ENCODE results near the gene MAP4K5.
A peak's percentile ranks its signal among the peaks of the same experiment; 100 is the strongest.

The MAP4K5 gene

DNA sequence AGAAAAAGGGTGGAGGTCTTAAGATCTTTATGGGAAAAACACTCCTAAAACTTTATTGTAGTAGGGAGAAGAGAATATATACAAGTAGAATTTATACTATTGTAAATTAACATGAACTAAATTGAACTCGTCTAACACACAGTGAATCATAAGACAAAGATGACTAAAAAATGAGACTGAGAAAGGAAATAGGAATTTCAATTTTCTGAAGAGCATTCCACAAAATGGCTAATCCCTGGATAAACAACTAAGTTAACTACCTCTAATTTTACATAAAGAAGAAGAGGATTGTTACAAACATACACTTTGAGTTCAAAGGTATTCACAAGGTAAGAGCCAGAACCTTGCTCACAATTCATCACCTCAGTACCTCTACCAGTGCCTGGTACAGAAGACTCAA lies 2.0 kb downstream of the MAP4K5 start:
- Histone ChIP-seq H3K27me3 (ENCODE audit: control insufficient read depth, insufficient read depth, low read length) (no peaks in the 10 kb centered on the region), H3K36me3 (ENCODE audit: control insufficient read depth, insufficient read depth, low read length) (no peaks in the 10 kb centered on the region), H3K9ac (ENCODE audit: low read length) (no peak overlapping the region), H3K4me1 (ENCODE audit: control insufficient read depth, insufficient read depth, low read length) (peaks cover 15% of the 10 kb centered on the region), H3K4me3 (ENCODE audit: low read length) (peak overlapping the region; percentile 68), H3K9me3 (ENCODE audit: control insufficient read depth, low read length) (no peaks in the 10 kb centered on the region)

DNA sequence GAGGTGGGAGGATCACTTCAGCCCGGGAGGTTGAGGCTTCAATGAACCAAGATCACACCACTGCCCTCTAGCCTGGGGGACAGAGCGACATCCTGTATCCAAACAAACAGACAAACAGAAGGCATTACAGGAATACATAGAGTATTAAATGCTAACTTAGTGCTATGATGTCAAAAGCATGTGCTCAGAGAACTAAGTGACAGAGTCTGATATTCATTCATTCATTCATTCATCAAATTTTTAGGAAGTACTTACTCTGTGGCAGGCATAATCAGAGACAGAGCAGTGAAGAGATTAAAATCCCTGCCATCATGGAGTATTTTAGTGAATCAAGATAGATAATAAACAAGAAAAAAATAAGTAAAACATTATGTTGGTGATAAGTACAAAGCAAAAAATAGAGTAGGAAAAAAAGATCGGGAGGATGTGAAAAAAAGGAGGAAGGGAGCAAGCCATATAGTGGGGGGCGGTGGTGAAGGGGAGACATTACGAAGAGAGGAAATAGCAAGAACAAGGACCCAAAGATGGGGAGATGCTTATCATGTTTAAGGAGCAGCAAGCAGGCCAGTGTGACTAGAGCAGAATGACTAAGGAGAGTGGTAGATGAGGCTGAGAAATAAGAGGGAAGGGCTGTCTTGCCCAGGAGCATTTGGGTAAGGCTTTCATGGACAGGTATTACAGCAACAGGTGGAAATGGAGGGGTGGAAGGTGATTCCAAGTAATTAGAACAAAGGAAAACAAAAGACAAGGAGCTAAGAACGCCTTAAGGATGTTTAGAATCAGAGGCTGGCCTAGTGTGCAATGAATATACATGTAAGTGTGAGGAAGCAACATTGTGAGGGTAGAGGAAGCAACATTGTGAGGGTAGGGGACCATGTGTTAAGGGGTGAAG lies 2.8 kb downstream of the MAP4K5 start:
- Histone ChIP-seq H3K9me3 (ENCODE audit: control insufficient read depth, low read length) (no peaks in the 10 kb centered on the region), H3K4me3 (ENCODE audit: low read length) (no peak overlapping the region), H3K36me3 (ENCODE audit: control insufficient read depth, insufficient read depth, low read length) (no peaks in the 10 kb centered on the region), H3K9ac (ENCODE audit: low read length) (no peak overlapping the region), H3K4me1 (ENCODE audit: control insufficient read depth, insufficient read depth, low read length) (peaks cover 15% of the 10 kb centered on the region), H3K27me3 (ENCODE audit: control insufficient read depth, insufficient read depth, low read length) (no peaks in the 10 kb centered on the region)

DNA sequence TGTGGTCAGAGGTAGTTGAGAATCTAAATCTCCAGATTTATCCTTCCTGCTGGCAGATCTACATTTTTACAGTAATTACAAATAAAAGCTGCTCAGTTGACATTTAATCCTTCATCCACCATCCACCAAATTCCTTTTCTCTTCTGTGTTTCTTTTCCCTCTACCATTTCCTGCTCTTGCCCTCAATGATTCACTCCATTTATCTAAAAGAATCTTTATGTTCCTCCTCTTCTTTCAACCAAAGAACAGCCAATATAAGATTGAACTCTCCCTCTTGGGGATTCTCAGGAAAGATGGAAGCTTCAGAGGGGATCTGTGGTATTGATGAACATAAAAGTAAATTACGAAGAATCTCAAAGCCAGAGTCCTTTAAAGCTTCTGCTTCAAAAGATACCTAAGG lies 4.4 kb downstream of the MAP4K5 start:
- H3K27me3 ChIP-seq (ENCODE audit: control insufficient read depth, insufficient read depth, low read length), result no peaks in the 10 kb centered on the region
- peaks cover 15% of the 10 kb centered on the region for H3K4me1 ChIP-seq (ENCODE audit: control insufficient read depth, insufficient read depth, low read length)
- no peak overlapping the region for H3K4me3 ChIP-seq (ENCODE audit: low read length)
- no peak overlapping the region for H3K9ac ChIP-seq (ENCODE audit: low read length)
- H3K9me3 ChIP-seq (ENCODE audit: control insufficient read depth, low read length), result no peaks in the 10 kb centered on the region
- no peaks in the 10 kb centered on the region for H3K36me3 ChIP-seq (ENCODE audit: control insufficient read depth, insufficient read depth, low read length)

DNA sequence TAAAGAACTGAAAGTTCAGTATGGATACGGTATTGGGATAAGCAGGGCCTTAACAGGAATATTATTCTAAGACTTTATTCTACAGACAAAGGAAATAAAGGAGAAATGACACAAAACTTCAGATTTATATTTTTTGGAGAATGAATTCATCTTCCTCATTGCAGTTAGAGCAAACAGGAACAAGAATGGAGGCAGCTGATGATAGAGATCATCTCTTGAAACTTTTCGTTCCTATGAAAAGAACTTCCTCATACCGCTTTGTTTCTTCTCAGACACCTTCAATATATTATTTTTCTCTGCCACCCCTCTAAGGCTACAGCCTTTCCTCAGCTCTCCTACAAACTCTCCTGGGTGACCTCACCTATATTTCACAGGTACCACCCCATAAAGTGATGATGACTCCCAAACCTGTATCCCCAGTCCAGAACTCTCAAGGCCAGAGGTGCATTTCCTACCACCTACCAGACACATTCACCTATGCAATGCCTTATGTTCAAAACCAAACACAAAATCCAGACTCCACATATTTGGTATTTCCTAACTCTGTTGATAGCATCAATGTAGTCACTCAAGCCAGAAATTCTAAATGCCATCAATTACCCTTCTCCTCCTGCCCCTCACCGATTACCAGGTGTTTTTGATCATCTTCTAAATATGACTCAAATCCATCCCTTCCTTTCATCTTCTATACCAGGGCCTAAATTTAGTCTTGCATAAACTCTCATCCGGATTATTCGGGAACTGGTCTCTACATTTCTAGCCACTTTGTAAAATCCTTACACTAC lies 7.4 kb downstream of the MAP4K5 start:
- no peaks in the 10 kb centered on the region for H3K27me3 ChIP-seq (ENCODE audit: control insufficient read depth, insufficient read depth, low read length)
- H3K36me3 ChIP-seq (ENCODE audit: control insufficient read depth, insufficient read depth, low read length), result no peaks in the 10 kb centered on the region
- no peak overlapping the region for H3K4me3 ChIP-seq (ENCODE audit: low read length)
- H3K9ac ChIP-seq (ENCODE audit: low read length), result no peak overlapping the region
- peaks cover 25% of the 10 kb centered on the region for H3K4me1 ChIP-seq (ENCODE audit: control insufficient read depth, insufficient read depth, low read length)
- no peaks in the 10 kb centered on the region for H3K9me3 ChIP-seq (ENCODE audit: control insufficient read depth, low read length)

DNA sequence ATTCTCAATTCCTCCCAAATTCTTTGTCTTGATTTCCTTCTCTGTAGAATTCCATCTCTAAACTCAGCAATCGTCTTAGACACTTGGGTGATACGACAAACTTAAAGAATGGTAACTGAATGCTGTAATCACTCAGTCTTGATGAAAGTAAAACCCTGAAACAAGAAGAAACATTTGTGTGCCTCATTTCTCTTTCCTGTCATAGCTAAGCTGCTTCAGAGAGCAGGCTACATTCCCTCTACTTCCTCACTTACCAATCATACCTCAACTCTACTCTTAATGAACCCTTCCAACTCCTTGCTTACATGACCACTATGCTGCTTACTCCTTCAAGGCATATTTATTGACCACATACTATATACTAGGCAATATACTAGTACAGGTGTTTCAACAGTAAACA lies 8.3 kb downstream of the MAP4K5 start:
- Histone ChIP-seq H3K4me1 (ENCODE audit: control insufficient read depth, insufficient read depth, low read length) (peaks cover 16% of the 10 kb centered on the region), H3K36me3 (ENCODE audit: control insufficient read depth, insufficient read depth, low read length) (no peaks in the 10 kb centered on the region), H3K27me3 (ENCODE audit: control insufficient read depth, insufficient read depth, low read length) (no peaks in the 10 kb centered on the region), H3K9ac (ENCODE audit: low read length) (no peak overlapping the region), H3K9me3 (ENCODE audit: control insufficient read depth, low read length) (no peaks in the 10 kb centered on the region), H3K4me3 (ENCODE audit: low read length) (no peak overlapping the region)

DNA sequence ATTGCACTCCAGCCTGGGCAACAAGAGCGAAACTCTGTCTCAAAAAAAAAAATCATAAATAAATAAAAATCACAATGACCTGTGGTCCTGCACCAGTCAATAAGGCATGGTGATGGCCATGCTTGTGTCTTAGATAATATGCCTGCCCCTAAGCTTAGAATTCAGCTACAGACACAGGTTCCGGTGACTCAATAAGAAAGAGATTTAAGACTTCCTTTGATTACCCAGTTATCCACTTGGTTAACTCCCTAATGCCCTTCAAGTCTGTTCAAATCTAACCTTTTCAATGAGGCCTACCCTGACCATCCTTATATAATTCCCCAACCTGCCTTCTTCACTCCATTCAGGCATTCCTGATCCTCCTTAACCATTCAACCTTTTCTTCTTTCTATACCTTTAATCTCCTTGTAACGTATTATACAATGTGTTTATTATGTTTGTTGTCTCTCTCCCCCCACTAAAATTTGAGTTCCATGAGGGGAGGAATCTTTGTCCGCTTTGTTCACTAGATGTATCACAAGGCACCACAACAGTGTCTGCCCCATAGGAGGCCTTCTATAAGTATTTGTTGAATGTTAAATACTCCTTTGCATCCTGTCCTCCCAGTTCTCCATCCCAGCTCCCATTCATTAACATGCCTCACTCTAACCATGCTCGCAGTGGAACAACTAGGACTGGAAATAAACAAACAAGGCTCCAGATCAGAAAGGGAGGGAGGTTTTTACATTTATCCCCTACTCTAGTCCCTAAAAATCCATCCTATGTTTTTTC lies 8.9 kb downstream of the MAP4K5 start:
- H3K9ac ChIP-seq (ENCODE audit: low read length), result no peak overlapping the region
- H3K4me3 ChIP-seq (ENCODE audit: low read length), result no peak overlapping the region
- no peaks in the 10 kb centered on the region for H3K9me3 ChIP-seq (ENCODE audit: control insufficient read depth, low read length)
- no peaks in the 10 kb centered on the region for H3K27me3 ChIP-seq (ENCODE audit: control insufficient read depth, insufficient read depth, low read length)
- no peaks in the 10 kb centered on the region for H3K36me3 ChIP-seq (ENCODE audit: control insufficient read depth, insufficient read depth, low read length)
- H3K4me1 ChIP-seq (ENCODE audit: control insufficient read depth, insufficient read depth, low read length), result peaks cover 16% of the 10 kb centered on the region

DNA sequence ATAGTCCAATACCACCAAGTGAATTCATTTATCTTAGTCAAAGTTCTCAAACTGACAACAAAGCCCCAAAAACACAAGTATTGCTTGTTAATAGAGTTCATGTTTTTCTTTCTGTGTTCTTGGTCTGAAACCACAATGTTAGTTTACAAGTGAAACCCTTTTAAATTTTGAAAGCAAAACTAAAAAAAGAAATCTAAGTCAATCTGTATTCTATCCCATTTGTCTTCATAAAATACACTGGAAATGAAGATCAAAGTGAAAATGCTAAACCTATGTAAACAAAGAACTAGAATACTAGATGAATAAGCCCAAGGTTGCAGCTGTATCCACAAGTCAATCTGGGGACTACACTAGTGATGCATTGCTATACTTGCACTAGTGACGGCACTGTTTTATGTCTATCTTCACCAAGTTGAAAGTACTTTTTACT lies 10.4 kb downstream of the MAP4K5 start:
- H3K27me3 ChIP-seq (ENCODE audit: control insufficient read depth, insufficient read depth, low read length), result no peaks in the 10 kb centered on the region
- no peaks in the 10 kb centered on the region for H3K36me3 ChIP-seq (ENCODE audit: control insufficient read depth, insufficient read depth, low read length)
- no peaks in the 10 kb centered on the region for H3K9me3 ChIP-seq (ENCODE audit: control insufficient read depth, low read length)
- peaks cover 16% of the 10 kb centered on the region for H3K4me1 ChIP-seq (ENCODE audit: control insufficient read depth, insufficient read depth, low read length)
- H3K4me3 ChIP-seq (ENCODE audit: low read length), result no peak overlapping the region
- no peak overlapping the region for H3K9ac ChIP-seq (ENCODE audit: low read length)

DNA sequence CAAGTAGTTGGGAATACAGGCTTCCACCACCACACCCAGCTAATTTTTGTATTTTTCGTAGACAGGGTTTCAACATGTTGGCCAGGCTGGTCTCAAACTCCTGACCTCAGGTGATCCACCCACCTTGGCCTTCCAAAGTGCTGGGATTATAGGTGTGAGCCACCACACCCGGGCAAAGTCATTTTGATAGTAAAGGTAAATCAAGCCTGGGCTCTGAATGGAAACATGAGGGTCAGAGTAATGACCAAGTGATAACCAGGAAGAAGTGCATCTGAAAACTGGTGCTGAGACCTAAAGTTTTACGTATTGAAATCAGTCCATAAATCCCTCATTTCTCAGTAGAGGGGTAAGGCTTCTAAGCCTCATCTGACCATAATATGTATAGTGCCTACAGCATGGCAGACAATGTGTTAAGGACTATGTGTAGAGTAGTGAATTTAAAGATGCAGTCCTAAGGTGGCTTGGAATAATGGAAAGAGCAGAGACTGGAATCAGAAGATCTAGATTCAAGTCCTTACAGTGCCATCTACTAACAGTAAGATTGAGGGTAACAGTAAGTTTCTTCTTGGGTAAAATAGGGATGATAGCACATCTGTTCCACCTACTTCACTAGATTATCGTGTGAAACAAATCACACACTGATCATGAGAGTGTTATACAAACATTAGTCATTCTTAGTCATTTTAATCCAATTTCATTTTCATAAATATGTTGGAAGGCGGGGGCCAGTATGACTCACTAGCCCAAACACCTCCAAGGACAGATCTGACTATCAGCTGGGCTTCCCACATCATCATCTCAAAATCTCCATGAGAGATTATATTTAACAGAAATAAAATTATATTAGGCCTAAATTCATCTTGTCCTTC lies 11.2 kb downstream of the MAP4K5 start:
- no peak overlapping the region for H3K9ac ChIP-seq (ENCODE audit: low read length)
- peaks cover 16% of the 10 kb centered on the region for H3K4me1 ChIP-seq (ENCODE audit: control insufficient read depth, insufficient read depth, low read length)
- no peaks in the 10 kb centered on the region for H3K9me3 ChIP-seq (ENCODE audit: control insufficient read depth, low read length)
- no peaks in the 10 kb centered on the region for H3K36me3 ChIP-seq (ENCODE audit: control insufficient read depth, insufficient read depth, low read length)
- no peaks in the 10 kb centered on the region for H3K27me3 ChIP-seq (ENCODE audit: control insufficient read depth, insufficient read depth, low read length)
- H3K4me3 ChIP-seq (ENCODE audit: low read length), result no peak overlapping the region

DNA sequence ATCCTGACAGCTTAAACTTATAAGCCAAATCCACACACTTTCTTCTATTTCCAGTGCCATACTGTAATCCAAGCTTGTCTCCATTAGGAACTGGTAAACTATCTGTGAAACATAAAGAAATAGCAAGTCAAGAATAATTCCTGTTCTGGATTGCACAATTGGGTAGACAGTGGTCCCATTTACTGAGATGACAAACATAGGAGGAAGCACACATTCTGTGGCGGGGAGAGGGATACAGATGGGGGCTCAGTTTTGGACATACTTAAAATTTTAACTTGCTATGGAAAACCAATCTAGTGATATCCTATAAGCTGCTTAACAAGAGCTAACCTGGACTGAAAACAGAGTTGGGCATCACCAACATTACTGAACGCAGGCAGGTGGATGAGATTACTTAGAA lies 16.3 kb downstream of the MAP4K5 start:
- H3K9me3 ChIP-seq (ENCODE audit: control insufficient read depth, low read length), result no peaks in the 10 kb centered on the region
- H3K4me1 ChIP-seq (ENCODE audit: control insufficient read depth, insufficient read depth, low read length), result peaks cover 6% of the 10 kb centered on the region
- H3K36me3 ChIP-seq (ENCODE audit: control insufficient read depth, insufficient read depth, low read length), result no peaks in the 10 kb centered on the region
- no peaks in the 10 kb centered on the region for H3K27me3 ChIP-seq (ENCODE audit: control insufficient read depth, insufficient read depth, low read length)
- H3K9ac ChIP-seq (ENCODE audit: low read length), result no peak overlapping the region
- no peak overlapping the region for H3K4me3 ChIP-seq (ENCODE audit: low read length)

DNA sequence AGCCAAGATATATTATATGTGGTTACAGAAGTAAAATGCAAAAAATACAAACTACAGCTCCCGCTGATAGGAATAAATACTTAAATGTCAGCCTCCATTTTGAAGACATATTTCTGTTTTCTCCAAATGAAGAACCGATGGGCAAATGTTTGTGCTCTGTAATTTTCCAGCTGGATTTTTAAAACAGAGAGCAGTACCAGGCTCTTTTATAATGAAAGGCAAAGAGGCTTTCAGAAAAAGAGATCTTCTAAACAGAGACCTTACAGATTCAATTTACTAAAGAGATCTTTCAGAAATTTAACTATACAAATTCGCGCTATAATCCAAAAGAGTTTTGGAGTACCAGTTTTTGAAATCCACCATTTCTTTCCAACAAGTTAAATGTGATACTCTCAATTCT lies 19.9 kb downstream of the MAP4K5 start:
- Histone ChIP-seq H3K9ac (ENCODE audit: low read length) (no peak overlapping the region), H3K4me3 (ENCODE audit: low read length) (no peak overlapping the region)

DNA sequence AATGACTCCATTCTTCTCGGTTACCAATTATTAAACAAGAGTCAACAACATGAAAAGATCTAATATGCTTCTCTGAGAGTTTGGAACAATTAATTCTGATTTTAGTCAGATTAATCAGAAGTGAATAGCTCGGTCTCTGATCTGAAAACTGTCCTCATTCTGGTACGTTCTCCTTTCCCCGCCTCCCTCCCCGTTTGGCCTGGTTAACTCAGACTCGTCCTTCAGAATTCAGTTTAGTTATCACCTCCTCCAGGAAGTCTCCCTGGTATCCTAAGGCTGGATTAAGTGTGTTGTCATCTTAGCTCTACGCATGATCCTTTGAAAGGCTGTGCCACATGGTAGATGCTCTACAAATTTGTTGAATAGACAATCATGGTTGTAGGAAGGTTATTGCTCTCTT lies 22.2 kb downstream of the MAP4K5 start:
- H3K27me3 ChIP-seq (ENCODE audit: control insufficient read depth, insufficient read depth, low read length), result no peaks in the 10 kb centered on the region
- H3K4me1 ChIP-seq (ENCODE audit: control insufficient read depth, insufficient read depth, low read length), result no peaks in the 10 kb centered on the region
- H3K9ac ChIP-seq (ENCODE audit: low read length), result no peak overlapping the region
- no peaks in the 10 kb centered on the region for H3K9me3 ChIP-seq (ENCODE audit: control insufficient read depth, low read length)
- no peaks in the 10 kb centered on the region for H3K36me3 ChIP-seq (ENCODE audit: control insufficient read depth, insufficient read depth, low read length)
- H3K4me3 ChIP-seq (ENCODE audit: low read length), result no peak overlapping the region

More for the DNA sequence above, 19.9 kb downstream of the MAP4K5 start:
- Histone ChIP-seq H3K9me3 (ENCODE audit: control insufficient read depth, low read length) (no peaks in the 10 kb centered on the region), H3K36me3 (ENCODE audit: control insufficient read depth, insufficient read depth, low read length) (no peaks in the 10 kb centered on the region), H3K27me3 (ENCODE audit: control insufficient read depth, insufficient read depth, low read length) (no peaks in the 10 kb centered on the region), H3K4me1 (ENCODE audit: control insufficient read depth, insufficient read depth, low read length) (no peaks in the 10 kb centered on the region)

All from mucosa of stomach (tissue), 1 donor.